Measurements from ENCODE around the gene TNS1.

TNS1 gene

GRCh38 chr2:217835931-217836891 is 166.6 kb downstream of the TNS1 start:
- Histone ChIP-seq H3K4me1 (no peaks in the 10 kb centered on the region), H3K4me3 (ENCODE audit: low read depth, low read length) (no peak overlapping the region), H3K27me3 (no peaks in the 10 kb centered on the region), H3K36me3 (peaks cover 21% of the 10 kb centered on the region), H3K9me3 (no peaks in the 10 kb centered on the region)
- TF ChIP-seq CTCF (IDR thresholded peaks at IDR 0.05; ENCODE audit: low read depth, low read length): no peak
- DNase-seq: no peak

- Histone ChIP-seq H3K27me3 (no peaks in the 10 kb centered on the region), H3K9me3 (no peaks in the 10 kb centered on the region), H3K4me1 (no peaks in the 10 kb centered on the region), H3K4me3 (ENCODE audit: low read depth, low read length) (no peak overlapping the region), H3K36me3 (peaks cover 31% of the 10 kb centered on the region)
- DNase-seq: no peak
- no peak for TF ChIP-seq CTCF (IDR thresholded peaks at IDR 0.05; ENCODE audit: low read depth, low read length)
These were observed 167.9 kb downstream of the TNS1 start for GRCh38 chr2:217834744-217835513.

- H3K9me3 ChIP-seq: no peaks in the 10 kb centered on the region
- no peak overlapping the region for H3K4me3 ChIP-seq (ENCODE audit: low read depth, low read length)
- peaks cover 37% of the 10 kb centered on the region for H3K36me3 ChIP-seq
- TF ChIP-seq CTCF (IDR thresholded peaks at IDR 0.05; ENCODE audit: low read depth, low read length): no peak
- H3K4me1 ChIP-seq: no peaks in the 10 kb centered on the region
- no peak for DNase-seq
- no peaks in the 10 kb centered on the region for H3K27me3 ChIP-seq
These were observed 168.7 kb downstream of the TNS1 start for GRCh38 chr2:217834057-217834620.

GRCh38 chr2:217833439-217833838 is 169.4 kb downstream of the TNS1 start:
- Histone ChIP-seq H3K27me3 (no peaks in the 10 kb centered on the region), H3K9me3 (no peaks in the 10 kb centered on the region), H3K4me1 (no peaks in the 10 kb centered on the region), H3K36me3 (peaks cover 41% of the 10 kb centered on the region), H3K4me3 (ENCODE audit: low read depth, low read length) (no peak overlapping the region)
- DNase-seq: no peak
- TF ChIP-seq CTCF (IDR thresholded peaks at IDR 0.05; ENCODE audit: low read depth, low read length): no peak

GRCh38 chr2:217832987-217833386 is 169.8 kb downstream of the TNS1 start:
- Histone ChIP-seq H3K4me3 (ENCODE audit: low read depth, low read length) (no peak overlapping the region), H3K36me3 (peaks cover 42% of the 10 kb centered on the region), H3K9me3 (no peaks in the 10 kb centered on the region), H3K4me1 (no peaks in the 10 kb centered on the region), H3K27me3 (no peaks in the 10 kb centered on the region)
- no peak for TF ChIP-seq CTCF (IDR thresholded peaks at IDR 0.05; ENCODE audit: low read depth, low read length)
- DNase-seq: no peak

Data from BE2C (cell line).